UCSD-AML1 (cell line): ENCODE data around the gene VPS13A.
A peak's percentile ranks its signal among the peaks of the same experiment; 100 is the strongest.

Experiments used
- DNase-seq: peaks from one replicate; lab custom pipeline; 2025; ENCODE audit not compliant: unreplicated experiment; lab: John Stamatoyannopoulos, UW

The VPS13A gene

GRCh38 chr9:77454663-77455062, 277.3 kb downstream of the VPS13A start:
- DNase-seq = no peak

DNA sequence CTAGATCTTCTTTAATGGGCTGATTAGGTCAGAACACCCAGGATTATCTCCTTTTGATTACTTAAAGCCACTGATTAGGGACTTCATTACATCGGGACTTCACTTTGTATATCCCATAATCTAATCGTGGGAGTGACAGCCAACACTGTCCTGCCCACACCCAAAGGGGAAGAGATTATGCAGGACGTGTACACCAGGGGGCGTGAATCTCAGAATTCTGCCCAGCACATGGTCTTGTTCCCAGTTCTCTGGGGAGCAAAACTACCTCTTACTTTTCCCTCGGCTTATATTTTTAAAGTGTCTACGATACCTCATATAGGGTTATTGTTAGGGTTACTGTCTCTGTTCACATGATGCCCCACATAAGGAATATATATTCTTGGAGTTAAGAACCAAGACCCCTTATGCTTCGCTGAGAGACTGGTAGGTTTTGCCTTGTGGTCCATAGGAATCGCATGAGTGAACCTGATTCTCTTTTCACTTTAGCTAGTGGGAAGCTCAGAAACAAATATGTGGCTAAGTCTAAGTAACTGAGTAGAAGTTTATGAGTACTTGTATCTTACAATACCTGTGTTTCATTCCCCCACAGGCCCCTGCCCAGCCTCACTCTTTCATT, 278.1 kb downstream of the VPS13A start:
- peak; percentile 46 for DNase-seq

DNA sequence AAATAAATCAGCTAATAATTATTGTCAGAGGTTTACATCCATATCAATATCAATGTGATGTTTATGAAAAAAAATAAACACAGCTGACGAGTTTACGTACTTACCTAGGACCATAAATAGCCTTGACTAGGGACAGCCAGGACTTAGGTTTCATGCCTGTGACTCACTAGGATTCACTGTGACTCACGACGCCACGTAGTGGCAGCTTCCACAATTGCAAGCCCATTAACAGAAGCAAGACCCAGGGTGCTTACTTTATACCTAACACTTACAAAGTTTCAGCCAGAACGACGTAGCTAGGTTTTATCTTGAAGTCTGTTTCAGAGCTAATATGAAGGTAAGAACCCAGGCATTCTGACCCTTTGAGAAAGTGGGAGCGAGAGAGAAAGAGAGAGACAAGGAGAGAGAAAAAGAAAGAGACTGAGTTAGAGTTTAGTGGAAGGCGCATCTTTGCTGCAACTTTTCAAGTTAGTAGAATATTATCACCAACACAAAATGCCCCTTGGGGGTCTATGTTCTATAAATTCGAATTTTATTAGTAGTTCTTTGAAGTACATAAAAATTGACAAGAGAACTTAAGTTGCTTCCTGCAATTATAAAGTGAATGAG, 279.6 kb downstream of the VPS13A start:
- peak; percentile 81 for DNase-seq

DNA sequence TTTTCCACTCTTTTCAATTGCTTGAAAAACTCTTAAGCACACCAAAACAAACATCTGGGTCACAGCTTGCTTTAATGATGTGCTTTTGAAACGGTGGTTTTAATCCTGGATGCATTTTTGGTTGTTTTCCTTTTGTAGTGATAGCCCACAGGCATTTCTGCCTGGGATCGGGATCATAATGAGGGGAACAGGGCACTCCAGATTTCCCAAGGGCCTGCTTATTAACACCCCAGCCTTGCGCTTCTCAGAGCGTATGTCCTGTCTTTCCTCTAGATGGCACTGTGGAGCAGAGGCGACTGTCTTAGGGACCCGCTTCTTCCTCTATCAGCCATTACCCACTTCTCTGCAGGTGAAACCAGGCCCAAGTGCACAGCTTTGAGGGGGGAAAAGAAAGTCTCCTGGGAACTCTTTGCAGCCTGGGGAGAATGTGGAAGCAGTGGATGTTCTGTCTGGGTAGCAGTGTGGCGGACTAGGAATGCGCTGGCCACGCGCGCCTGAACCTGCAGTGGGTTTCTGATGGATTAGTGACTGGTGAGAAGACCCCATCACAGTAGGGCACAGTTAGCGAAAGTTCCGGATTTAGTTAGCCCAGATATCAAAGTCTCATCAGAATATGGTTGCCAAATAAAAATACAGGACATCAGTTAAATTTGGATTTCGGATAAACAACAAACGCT, 280.7 kb downstream of the VPS13A start:
- DNase-seq = peak; percentile 39

- no peak for DNase-seq
Measured at GRCh38 chr9:77460938-77461337, 283.6 kb downstream of the VPS13A start.

DNA sequence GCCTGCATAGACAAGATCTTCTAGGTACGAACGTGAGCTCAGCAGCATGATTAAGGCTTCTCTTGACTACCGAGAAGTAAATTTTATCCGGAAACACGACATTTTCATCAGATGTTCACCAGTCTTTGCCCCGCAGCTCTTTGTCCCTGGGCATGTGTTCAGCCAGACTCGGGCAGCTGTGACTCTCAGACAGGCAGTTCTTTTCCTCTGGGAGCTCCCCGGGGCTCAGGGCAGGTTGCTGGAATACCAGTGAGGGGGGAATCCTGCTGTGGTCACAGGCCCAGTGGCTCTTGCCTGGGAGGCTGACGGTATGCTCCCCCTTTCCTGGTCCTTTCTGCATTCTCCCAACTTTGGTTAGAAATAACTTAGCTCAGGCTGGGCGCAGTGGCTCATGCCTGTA, 284.7 kb downstream of the VPS13A start:
- no peak for DNase-seq

DNA sequence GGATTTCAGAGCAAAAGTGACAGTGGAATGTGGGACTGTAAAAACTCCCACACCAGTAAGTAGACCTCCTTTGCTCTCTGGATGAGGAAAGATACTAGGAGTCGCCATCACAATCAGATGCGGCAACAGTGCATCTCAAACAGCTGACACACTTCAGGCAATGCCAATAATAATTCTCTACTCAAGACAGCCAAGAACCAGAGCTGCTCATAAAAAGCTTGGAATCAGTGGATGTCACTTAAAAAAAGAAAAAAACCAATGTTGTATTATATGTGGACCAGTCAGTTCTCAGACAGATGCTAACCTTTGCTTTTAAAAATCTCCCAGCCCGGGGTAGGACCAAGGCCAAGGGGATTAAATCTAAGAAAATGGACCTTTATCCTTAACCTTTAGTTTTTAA, 285.8 kb downstream of the VPS13A start:
- DNase-seq = no peak

GRCh38 chr9:77464661-77465060, 287.3 kb downstream of the VPS13A start:
- no peak for DNase-seq

GRCh38 chr9:77469515-77470231, 292.3 kb downstream of the VPS13A start:
- DNase-seq = no peak
